ENCODE measurements around the gene PHACTR1.

GRCh38 chr6:12718015-12718414 is 1.4 kb downstream of the PHACTR1 start:
- TF ChIP-seq CTCF (conservative IDR thresholded peaks at IDR 0.05; ENCODE audit: low read depth, low read length) (no peak), EZH2 (IDR thresholded peaks at IDR 0.05; ENCODE audit: borderline replicate concordance, low read depth, low read length, poor library complexity, severe bottlenecking) (no peak)
